UCSD-AML1 (cell line): ENCODE results near the gene CD82.

ENCODE experiments used
- DNase-seq: peaks from one replicate; lab custom pipeline; 2025; ENCODE audit not compliant: unreplicated experiment; lab: John Stamatoyannopoulos, UW

The CD82 gene

GRCh38 chr11:44614281-44614775, 48.9 kb downstream of the CD82 start:
- no peak for DNase-seq

GRCh38 chr11:44615041-44615755, 49.7 kb downstream of the CD82 start:
- DNase-seq = no peak

- no peak for DNase-seq
Measured at GRCh38 chr11:44615913-44616791, 50.7 kb downstream of the CD82 start.

- DNase-seq = no peak
Measured at GRCh38 chr11:44617671-44618461, 52.4 kb downstream of the CD82 start.

GRCh38 chr11:44618561-44619425, 53.3 kb downstream of the CD82 start:
- no peak for DNase-seq

- DNase-seq = no peak
Measured at GRCh38 chr11:44620328-44620725, 54.9 kb downstream of the CD82 start.

- peak; percentile 72 for DNase-seq
Measured at GRCh38 chr11:44621140-44621681, 55.7 kb downstream of the CD82 start.

GRCh38 chr11:44621784-44622183, 56.3 kb downstream of the CD82 start:
- DNase-seq = no peak

GRCh38 chr11:44622190-44622650, 56.8 kb downstream of the CD82 start:
- DNase-seq = no peak

GRCh38 chr11:44622721-44623258, 57.3 kb downstream of the CD82 start:
- DNase-seq = no peak

- DNase-seq = peak; percentile 56
Measured at GRCh38 chr11:44623341-44623730, 57.9 kb downstream of the CD82 start.

GRCh38 chr11:44623731-44624491, 58.4 kb downstream of the CD82 start:
- DNase-seq = no peak

GRCh38 chr11:44624761-44625221, 59.3 kb downstream of the CD82 start:
- no peak for DNase-seq

GRCh38 chr11:44625759-44626523, 60.5 kb downstream of the CD82 start:
- DNase-seq = peak; percentile 46

- no peak for DNase-seq
Measured at GRCh38 chr11:44626645-44627044, 61.2 kb downstream of the CD82 start.

- DNase-seq = no peak
Measured at GRCh38 chr11:44627165-44627789, 61.8 kb downstream of the CD82 start.

- no peak for DNase-seq
Measured at GRCh38 chr11:44627911-44628729, 62.7 kb downstream of the CD82 start.
